ENCODE measurements around the gene PALM.

The PALM gene

DNA sequence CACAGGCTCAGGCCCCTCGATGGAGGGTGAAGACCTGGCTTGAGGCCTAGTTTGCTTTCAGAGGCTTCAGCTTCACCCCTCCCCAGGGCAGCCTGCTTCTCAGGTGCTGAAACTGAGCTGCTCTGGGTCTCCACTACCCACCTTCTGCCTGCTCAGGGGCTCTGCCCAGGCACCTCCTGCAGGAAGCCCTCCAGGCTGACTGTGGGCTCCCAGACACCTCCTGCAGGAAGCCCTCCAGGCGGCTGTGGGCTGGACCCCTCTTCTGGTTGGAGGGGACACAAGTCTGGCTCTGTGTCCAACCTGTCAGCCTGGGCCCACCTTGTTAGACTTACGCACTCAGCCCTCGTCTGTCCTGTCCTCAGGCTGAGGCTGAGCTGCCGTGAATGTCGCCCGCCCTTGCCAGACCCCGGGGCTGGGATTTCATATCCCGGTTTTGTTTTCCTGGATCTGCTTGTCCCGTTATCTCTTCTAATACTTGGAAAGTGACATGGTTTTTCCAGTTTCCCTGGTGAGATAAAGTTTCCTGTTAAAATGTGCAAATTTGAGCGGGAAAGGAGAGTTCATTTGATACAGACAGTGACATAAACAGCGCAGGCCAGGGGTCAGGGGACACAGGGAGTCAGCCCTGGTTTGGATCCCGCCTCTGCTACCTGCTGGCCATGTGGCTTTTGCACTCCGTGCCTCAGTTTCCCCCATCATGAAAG lies 21.4 kb downstream of the PALM start:
- no peak for DNase-seq (ENCODE audit: low read depth)
- TF ChIP-seq, protein P1, sequence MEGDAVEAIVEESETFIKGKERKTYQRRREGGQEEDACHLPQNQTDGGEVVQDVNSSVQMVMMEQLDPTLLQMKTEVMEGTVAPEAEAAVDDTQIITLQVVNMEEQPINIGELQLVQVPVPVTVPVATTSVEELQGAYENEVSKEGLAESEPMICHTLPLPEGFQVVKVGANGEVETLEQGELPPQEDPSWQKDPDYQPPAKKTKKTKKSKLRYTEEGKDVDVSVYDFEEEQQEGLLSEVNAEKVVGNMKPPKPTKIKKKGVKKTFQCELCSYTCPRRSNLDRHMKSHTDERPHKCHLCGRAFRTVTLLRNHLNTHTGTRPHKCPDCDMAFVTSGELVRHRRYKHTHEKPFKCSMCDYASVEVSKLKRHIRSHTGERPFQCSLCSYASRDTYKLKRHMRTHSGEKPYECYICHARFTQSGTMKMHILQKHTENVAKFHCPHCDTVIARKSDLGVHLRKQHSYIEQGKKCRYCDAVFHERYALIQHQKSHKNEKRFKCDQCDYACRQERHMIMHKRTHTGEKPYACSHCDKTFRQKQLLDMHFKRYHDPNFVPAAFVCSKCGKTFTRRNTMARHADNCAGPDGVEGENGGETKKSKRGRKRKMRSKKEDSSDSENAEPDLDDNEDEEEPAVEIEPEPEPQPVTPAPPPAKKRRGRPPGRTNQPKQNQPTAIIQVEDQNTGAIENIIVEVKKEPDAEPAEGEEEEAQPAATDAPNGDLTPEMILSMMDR (IDR thresholded peaks at IDR 0.05; ENCODE audit: low read length, missing control alignments), result no peak
- H3K4me3 ChIP-seq (replicated peaks; ENCODE audit: low read depth, low read length), result no peak overlapping the region

DNA sequence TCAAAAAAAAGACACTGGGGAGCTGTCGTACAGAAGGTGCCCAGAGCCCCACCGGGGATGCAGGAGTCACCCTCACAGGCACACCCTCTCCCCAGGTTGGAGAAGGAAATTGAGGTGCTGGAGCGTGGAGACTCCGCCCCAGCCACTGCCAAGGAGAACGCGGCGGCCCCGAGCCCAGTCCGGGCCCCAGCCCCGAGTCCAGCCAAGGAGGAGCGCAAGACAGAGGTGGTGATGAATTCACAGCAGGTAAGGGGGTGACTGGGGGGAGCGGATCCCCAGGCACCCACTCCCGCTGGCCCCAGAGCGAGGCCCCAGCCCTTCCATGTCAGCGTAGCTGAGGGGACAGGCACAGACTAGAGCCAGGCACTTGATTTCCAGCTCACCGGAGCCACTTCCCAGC lies 22.3 kb downstream of the PALM start:
- DNase-seq (ENCODE audit: low read depth), result no peak
- TF ChIP-seq, protein P1 (IDR thresholded peaks at IDR 0.05; ENCODE audit: low read length, missing control alignments), result no peak
- no peak overlapping the region for H3K4me3 ChIP-seq (replicated peaks; ENCODE audit: low read depth, low read length)

DNA sequence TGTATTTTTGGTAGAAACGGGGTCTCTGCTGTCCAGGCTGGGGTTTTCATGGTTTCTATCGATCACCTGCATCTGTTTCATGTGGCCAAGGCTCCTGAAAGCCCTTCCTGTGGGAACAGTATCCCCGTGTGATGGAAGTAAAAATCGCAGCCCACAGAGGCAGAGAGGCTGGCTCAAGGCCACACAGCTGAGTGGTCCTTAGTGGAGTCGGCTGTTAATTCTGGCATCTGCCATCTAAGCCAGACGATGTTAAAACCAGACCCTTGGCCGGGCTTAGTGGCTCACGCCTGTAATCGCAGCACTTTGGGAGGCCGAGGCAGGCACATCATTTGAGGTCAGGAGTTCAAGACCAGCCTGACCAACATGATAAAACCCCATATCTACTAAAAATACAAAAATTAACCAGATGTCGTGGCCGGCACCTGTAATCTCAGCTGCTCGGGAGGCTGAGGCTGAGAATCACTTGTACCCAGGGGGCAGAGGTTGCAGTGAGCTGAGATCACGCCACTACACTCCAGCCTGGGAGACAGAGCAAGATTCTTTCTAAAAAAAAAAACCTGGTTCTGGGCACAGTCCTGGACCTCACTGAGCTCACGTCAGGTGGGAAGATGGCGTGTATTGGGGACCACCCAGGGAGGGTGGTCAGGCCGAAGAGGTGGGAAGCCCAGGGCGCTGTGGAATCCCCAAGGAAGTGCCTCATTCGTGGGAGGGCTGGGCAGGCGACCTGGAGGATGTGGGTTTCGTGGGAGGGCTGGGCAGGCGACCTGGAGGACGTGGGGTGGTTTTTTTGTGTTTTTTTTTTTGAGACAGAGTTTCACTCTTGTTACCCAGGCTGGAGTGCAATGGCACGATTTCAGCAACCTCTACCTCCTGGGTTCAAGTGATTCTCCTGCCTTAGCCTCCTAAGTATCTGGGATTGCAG lies 23.7 kb downstream of the PALM start:
- TF ChIP-seq, protein P1 (IDR thresholded peaks at IDR 0.05; ENCODE audit: low read length, missing control alignments), result no peak
- H3K4me3 ChIP-seq (replicated peaks; ENCODE audit: low read depth, low read length), result no peak overlapping the region

DNA sequence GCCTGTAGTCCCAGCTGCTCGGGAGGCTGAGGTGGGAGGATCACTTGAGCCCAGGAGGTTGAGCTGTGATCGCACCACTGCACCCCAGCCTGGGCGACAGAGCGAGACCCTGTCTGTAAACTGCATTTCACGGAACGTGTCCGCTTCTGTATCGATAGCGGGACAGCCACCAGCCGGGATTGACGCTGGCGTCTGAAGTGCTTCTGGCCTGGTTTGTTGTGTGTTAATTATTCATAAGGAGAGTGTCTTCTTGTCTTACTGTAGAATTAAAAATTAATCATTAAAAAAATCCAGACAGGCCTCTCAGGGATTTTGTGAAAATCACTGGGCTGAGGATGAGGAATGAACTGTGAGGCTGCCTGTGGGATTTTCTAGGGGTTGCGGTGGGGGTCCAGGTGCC lies 26.0 kb downstream of the PALM start:
- TF ChIP-seq, protein P1 (IDR thresholded peaks at IDR 0.05; ENCODE audit: low read length, missing control alignments), result no peak
- no peak overlapping the region for H3K4me3 ChIP-seq (replicated peaks; ENCODE audit: low read depth, low read length)
- DNase-seq (ENCODE audit: low read depth), result no peak

More for the DNA sequence above, 23.7 kb downstream of the PALM start:
- no peak for DNase-seq (ENCODE audit: low read depth)

DNA sequence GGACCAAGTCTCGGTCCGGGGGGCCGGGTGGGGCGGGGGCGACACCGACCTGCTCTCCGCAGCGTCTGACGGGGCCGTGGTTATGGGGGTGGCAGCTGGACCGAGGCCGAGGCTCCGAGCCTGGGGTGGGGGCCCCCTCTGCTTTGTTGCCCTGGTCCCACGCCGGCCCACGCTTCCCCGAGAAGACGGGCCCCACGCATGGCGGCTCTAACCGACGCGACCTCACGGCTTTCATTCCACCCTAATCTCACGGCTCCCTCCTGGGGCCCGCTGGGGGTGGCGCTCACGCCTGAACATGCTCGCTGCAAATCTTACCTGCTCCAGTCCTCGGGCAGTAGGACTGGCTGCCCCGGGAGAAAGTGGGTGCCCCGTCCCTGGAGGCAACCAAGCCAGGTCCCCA lies 27.4 kb downstream of the PALM start:
- TF ChIP-seq, protein P1 (IDR thresholded peaks at IDR 0.05; ENCODE audit: low read length, missing control alignments), result no peak
- H3K4me3 ChIP-seq (replicated peaks; ENCODE audit: low read depth, low read length), result no peak overlapping the region
- no peak for DNase-seq (ENCODE audit: low read depth)

DNA sequence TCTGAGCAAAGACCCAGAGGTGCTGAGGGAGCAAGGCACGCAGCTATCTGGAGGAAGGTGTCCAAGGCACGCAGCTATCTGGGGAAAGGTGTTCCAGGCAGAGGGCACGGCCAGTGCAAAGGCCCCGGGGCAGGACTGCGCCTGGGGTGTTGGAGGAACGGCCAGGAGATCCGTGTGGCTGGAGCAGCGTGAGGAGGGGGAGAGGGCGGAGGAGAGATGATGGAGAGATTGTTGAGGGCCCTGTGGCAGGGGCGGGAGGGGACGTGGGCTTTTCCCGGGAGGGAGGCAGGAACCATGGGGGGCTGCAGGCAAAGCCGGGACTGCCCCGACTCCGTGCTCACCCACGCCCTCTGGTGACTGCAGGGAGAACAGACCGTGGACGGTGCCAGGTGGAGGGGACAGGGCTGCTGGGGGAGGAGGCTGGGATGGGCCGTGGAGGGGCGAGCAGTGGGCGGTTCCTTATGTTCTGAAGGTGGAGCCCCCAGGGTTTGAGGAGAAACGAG lies 28.9 kb downstream of the PALM start:
- no peak overlapping the region for H3K4me3 ChIP-seq (replicated peaks; ENCODE audit: low read depth, low read length)
- peak; percentile 46 for DNase-seq (ENCODE audit: low read depth)
- TF ChIP-seq, protein P1 (IDR thresholded peaks at IDR 0.05; ENCODE audit: low read length, missing control alignments), result peak; percentile 58

Data from fibroblast of pulmonary artery (primary cell).